GM19467 (cell line): ENCODE measurements around the gene STRN.
"Not testable (repeated sequence)": the region's sequence is repeated elsewhere in the genome, so short reads cannot be mapped to it uniquely, and the experiment has no call there.

Experiments used
- ATAC-seq: cut with Tn5 transposase; IDR thresholded peaks from one replicate; pipeline ENCODE4 v1.9.1; 2021; ENCODE audit warnings: mild to moderate bottlenecking, moderate library complexity; ENCODE audit not compliant: unreplicated experiment

The STRN gene

DNA sequence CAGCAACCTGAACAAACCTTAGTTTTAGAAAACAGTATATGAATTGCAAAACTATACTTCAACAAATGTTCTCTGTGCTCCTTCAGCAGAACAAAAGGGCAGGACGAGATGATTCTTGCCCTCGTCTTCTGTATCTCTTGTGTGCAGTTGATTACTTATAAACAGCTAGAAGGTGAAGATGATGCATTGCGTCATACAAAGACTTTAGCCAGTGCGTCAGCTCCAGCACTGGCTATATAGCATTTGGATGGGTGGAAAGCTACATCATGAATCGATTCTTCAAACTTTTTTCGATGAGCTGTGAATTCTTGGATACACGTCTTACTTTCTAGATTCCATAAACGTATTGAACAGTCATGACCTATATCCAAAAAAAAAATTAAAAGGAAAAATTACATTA lies 117.1 kb downstream of the STRN start:
- ATAC-seq, result no peak

DNA sequence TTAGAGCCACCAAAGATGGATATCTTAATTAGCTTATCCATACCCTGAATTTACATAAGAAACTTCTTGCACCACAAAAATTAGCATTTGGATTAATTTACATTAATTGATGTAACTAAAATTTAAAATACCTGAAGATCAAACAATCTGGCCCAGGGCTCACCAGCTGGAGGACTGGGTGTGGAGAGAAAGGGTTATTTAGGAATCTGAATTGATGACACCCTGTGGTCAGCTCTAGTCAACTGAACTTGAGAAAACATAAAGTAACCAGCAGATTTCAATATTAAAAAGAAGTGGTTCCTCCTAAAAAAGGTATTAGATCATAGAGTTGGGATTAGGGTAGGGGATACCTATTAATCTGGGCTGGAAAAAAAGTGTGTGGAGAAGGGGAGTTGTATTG lies 122.5 kb downstream of the STRN start:
- ATAC-seq, result no peak

DNA sequence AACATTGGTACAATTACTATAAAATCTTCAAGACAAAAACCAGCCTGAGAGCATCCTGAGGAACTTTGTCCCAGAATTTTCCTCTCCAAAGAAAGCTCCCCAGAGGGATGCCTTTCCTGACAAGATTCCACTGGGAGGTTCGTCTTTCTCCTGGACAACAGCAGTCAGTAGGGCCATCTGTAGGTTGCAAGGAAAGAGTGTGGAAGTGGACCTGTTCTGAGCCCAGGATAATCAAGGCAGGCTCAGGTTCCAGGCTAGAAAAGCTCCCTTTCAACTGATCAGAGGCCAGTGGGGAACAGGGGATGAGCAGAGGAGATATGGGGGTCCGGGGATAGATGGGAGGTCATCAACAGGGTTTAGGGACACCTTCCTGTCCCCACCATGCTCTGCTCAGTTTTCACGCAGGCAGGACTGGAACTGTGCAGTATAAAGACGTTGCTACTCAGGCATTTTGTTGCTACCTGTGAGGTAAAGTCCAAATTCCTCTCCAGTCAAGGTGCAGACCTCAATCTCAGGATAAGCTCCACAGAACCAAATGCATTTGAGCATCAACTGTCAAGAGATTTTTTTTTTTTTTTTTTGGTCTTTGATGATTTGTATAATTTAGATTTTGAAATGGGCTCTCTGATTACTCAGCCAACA lies 126.2 kb downstream of the STRN start:
- no peak for ATAC-seq

DNA sequence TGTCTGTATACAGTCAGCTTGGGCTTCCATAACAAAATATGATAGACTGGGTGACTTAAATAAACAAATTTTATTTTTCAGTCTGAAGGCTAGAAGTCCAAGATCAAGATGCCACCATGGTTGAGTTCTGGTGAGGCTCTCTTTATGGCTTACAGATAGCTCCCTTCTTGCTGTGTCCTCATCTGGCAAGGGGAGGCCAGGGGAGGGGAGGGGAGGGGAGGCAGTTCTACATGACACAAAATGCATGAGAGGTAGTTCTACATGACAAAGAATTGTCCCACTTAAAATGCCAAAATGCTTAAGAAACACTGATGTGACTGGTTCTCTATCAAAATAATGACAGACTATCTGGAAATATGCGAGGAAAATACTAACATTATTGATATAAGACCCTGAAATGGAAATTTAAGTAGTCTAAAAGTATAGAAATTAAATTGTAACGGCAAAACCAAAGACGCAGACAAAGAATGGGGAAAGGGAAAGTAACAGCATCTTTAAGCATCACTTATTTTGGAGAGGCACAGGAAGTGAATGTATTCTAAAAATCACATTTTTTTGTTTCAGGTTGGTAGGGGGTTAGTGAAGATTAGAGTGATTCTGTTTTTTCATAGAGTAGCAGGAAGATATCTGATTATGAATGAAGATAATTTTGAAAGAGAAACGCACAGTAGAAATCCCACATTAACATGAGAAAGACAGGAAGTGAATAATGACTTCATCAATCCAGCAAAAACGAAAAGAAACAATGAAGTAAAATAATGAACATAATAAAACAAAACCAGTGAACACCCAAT lies 131.4 kb downstream of the STRN start:
- ATAC-seq, result no peak

- no peak for ATAC-seq
Observed at GRCh38 chr2:36834203-36834602, 132.1 kb downstream of the STRN start.

DNA sequence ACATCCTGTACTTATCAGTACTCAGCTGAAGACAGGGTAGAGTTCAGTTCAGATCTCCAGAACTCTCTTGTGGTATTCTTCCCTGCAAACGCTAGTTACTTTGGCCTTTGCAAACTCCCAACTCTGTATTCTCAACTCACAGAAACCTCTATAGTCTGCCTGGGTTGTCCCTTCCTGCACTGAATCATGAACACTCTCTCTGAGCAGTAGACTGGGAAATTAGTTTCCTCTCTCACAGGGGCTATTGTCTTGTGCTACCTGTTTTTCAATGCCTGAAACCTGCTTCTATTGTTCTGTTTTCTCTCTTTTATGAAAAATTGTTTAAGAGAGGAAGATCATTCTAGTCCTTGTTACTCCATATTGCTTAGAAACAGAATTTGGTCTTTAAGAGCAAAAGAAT lies 135.2 kb downstream of the STRN start:
- no peak for ATAC-seq

DNA sequence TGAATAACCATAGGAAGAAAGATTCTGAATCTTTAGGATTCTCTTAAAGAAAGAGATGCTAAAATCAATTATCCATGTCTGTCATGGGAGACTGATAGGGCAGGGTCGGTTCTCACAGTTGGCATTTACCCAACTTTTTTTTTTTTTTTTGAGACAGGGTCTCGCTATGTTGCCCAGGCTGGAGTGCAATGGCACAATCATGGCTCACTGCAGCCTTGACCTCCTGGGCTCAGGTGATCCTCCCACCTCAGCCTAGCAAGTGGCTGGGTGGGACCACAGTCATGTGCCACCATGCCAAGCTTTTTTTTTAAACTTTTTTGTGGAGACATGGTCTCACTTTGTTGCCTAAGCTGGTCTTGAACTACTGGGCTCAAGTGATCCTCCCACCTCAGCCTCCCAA lies 141.7 kb downstream of the STRN start:
- ATAC-seq, result not testable (repeated sequence)

DNA sequence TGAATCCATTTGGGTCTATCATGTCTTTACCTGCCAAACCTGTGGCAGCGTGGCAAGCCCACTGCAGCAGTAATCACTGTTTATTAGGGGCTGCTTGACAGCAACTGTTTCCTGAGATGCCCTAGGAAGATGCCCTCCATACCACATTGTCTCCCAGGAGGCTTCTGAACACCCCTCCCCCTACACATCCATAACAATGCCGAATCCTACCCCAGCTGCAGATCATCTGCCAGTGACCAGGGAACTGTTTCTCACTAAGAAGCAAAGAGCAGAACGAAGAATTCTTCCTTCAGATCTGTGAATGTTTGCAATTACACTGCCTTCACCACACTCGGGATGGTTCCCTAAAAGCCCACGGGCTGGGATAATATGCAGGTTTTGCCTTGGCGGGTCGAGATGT lies 142.1 kb downstream of the STRN start:
- ATAC-seq, result no peak

DNA sequence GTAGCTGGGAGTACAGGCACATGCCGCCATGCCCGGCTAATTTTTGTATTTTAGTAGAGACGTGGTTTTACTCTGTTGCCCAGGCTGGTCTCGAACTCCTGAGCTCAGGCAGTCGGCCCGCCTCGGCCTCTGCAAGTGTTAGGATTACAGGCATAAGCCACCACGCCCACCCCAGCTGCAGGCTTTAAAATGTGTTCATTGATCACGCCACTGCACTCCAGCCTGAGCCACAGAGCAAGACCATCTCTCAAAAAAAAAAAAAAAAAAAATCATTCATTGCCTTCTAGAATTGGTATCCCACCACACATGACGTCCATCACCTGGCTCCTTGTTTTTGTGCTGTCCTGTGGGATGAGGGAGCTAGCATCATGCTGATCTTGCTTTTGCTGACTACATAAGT lies 142.5 kb downstream of the STRN start:
- no peak for ATAC-seq

DNA sequence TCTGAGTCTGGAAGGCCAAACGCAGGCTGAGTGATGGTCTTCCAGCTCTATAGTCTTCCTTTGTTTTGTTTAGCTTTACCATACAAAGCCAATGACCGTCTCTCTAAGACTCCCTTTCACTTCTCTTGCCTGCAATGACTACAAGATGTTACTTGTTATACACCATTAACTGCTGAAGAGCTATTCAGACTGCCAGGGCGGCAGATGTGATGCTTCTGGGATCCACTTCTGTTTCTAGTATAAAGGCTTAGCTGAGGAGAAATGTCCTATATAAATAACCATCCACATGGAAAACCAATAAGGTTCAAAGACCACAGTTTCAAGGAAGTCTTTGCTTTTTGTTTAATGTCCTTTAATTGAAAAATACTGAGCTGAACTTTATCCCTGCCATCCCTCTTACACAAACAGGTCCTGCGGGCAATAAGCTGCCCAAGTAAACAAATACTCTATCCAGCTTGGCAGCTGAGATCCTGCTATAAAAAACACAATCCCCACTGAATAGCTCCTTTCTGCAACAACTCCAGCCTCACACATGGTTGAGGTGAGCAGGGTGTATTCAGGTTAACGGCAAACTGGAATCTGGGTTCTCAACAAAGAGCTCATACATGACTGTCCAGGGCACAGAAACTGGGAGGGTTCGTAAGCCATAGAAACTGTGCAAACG lies 145.3 kb downstream of the STRN start:
- no peak for ATAC-seq

DNA sequence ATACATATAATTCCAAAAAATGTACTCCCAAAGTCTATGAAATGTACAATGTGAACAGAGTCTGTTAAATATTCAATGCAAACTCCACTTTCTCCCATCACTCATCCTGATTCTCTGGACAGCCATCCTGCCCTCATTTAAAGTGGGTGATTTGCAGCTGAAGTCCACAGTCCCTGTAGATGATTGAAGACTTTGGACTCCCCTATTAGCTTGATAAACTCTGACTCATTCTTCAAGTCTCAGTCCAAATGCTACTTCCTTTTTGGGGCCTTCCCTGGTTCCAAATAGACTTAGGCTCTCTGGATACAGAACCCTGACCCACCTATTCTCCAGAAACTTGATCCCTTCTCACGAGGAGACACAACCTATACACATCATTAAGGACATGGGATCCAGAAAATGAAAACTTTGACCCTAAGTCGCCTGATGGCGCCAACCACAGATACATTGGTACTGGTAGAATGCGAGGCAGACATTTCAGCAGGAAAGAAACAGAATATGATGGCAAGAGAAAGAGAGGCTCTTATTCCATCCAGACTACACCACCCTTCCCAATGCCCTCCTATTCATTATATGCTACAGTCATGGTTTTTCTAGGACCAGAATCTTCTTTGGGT lies 147.1 kb downstream of the STRN start:
- ATAC-seq, result no peak

- ATAC-seq, result no peak
Observed at GRCh38 chr2:36818542-36818941, 147.8 kb downstream of the STRN start.

DNA sequence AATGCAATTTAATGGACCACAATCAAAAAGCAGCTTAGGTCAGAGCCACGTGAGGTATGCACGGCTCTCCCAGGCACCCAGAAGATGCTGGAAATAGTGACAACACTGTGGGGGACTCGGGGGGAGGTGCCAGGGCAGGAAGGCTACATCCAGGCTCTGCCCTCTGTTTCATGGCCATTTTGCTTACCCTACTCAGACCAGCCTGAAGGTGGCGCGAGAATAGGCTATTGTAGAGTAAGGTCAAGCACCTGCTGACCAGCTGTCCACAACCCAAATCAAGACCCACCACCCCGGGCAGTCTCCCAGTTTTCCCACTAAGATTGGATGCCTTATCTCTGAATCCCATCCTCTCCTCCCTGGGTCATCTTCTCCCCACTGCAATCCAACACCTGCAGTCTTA lies 154.1 kb downstream of the STRN start:
- no peak for ATAC-seq

GRCh38 chr2:36811071-36811470 lies 155.3 kb downstream of the STRN start:
- ATAC-seq, result no peak

- ATAC-seq, result no peak
Observed at GRCh38 chr2:36809069-36809445, 157.3 kb downstream of the STRN start.

DNA sequence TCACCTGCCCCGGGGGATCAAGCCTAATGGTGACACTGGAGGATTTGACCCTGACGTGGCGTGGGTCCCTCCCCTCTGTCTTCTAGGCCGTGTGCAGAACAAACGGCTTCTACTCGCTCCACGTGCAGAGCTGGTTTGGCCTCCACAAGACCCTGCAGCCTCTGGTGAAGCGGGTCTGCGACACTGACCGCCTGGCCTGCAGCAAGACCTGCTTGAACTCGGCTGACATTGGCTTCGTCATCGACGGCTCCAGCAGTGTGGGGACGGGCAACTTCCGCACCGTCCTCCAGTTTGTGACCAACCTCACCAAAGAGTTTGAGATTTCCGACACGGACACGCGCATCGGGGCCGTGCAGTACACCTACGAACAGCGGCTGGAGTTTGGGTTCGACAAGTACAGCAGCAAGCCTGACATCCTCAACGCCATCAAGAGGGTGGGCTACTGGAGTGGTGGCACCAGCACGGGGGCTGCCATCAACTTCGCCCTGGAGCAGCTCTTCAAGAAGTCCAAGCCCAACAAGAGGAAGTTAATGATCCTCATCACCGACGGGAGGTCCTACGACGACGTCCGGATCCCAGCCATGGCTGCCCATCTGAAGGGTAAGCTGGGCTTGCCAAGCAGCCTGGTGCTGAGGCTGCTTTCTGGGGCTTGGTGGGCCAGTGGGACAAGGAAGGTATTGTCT lies 157.8 kb downstream of the STRN start:
- ATAC-seq, result no peak

DNA sequence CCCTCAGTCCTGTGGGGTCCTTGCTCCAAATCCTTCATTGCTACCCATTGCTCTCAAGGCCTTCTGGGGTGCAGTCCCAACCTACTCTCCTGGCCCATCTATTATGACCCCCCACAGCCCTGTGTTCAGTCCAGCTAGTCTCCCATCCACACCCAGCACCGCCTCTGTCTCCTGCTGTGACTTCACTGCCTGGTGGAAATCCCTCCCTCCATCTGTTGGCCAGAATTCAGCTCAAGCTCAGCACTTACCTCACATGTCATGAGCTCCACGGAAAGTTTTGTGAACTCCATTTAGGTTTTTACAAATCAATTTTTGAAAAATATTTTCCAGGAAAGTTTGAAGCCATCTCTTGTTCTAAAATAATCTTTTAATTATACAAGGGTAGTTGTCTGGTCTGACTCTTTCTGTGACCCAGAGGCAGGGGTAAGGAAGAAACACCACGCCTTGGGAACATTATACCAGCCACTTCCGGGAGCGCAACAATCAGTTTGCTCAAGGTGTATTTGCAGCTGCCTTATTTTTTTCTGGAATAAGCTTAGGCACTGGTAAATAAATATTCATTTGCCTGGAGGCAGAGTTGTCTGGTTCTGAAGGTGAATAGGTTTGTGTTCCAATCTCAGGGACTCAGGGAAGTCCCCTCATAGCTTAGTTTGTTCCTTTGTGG lies 159.0 kb downstream of the STRN start:
- ATAC-seq, result no peak

- ATAC-seq, result no peak
Observed at GRCh38 chr2:36805635-36806224, 160.6 kb downstream of the STRN start.

DNA sequence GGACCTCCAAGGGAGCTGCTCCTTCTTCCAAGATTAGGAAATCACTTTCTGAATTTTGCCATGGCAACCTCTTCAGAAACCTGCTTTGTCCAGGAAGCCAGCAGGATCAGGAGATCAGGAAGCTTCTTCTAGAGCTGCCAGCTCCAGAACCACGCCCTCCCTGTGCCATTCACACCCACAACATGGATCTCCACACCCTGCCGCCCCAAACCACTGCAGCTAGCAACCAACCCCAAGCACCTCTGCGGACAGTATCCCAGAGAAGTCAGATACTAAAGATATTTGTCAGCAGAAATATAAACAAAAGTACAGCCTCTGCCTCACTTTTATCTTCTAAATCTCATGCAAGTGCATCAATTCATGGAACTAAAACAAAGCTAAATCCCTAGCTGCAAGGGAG lies 163.4 kb downstream of the STRN start:
- no peak for ATAC-seq

GRCh38 chr2:36801088-36801487 lies 165.2 kb downstream of the STRN start:
- no peak for ATAC-seq
